ENCODE results near the gene MUC7. TPM values are rescaled to one million over a fixed set of nuclear protein-coding genes. Genes with fewer than 3 reads are reported as not detected.

MUC7 gene
- total and polyA plus RNA-seq, 2 of the 13 experiments (the other 11 are each of a cell fraction or from before 2014, with no cell fraction given) = 0.03 TPM; not detected in 1

DNA sequence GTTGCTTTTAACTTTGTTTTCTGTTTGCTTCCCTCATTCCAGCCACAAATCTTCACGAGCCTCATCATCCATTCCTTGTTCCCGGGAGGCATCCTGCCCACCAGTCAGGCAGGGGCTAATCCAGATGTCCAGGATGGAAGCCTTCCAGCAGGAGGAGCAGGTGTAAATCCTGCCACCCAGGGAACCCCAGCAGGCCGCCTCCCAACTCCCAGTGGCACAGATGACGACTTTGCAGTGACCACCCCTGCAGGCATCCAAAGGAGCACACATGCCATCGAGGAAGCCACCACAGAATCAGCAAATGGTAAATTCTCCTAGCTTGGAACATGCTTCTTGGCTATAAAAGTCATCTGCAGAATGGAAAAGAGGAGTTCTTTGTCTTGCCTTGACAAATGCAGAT, 59.0 kb downstream of the MUC7 start:
- CTCF ChIA-PET (ENCODE audit: low intra/inter-chr PET ratio, low total read pairs) = no interaction called here

DNA sequence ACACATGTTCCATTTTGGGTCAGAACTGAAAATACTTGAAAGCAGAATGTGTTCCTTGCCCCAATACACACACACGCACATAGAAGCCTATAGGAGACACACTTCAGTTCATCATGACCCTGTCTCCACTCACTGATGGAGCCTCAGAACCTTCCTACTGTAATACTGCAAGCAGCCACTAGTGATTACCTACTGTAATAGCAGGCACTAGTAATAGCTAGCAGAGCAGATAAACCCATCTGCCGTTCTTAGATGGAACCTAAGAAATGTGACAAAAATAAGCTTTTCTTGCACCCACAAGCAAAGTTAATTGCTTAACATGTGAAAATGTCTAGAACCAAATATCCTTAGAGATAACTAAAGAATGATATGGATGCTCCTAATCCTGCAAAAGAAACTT, 60.0 kb downstream of the MUC7 start:
- H3K4me2 ChIP-seq (ENCODE audit: low read depth, low read length) = no peak overlapping the region
- H3K27ac ChIP-seq (ENCODE audit: extremely low read length, insufficient read depth, low read length) = no peak overlapping the region
- no peaks in the 10 kb centered on the region for H3K79me2 ChIP-seq (ENCODE audit: insufficient read depth, low read length)
- 2% methylated on average over 2 of the region's 2 CpGs for WGBS (ENCODE audit: low lambda C conversion rate)
- BruUV-seq (replicated peaks) = no TSS peak
- H4K20me1 ChIP-seq (ENCODE audit: insufficient read depth, low read length) = no peaks in the 10 kb centered on the region
- ATAC-seq (peak; percentile 81), DNase-seq (ENCODE audit: low spot score) (peak; percentile 3), FAIRE-seq (no peak)
- ChIA-PET POLR2A (no interaction called here), CTCF (ENCODE audit: low intra/inter-chr PET ratio, low total read pairs) (no interaction called here)
- no peaks in the 10 kb centered on the region for H3K27me3 ChIP-seq (ENCODE audit: control insufficient read depth in 1 of 2, insufficient read depth in 2 of 2, low read length in 2 of 2)
- H3K9ac ChIP-seq (ENCODE audit: insufficient read depth, low read depth, low read length) = no peak overlapping the region
- intact Hi-C loops (cut with micrococcal nuclease; ENCODE audit: unreplicated experiment) (no loop called here), in situ Hi-C loops (cut with HindIII; ENCODE audit: extremely low pct_ligation_motif_present, low pct_unique_long_range_greater_than_20kb) (no loop called here)
- H3K4me3 ChIP-seq (replicated peaks in 1 of 3; ENCODE audit: insufficient read depth in 1 of 3, low read depth in 2 of 3, low read length in 3 of 3) = no peak overlapping the region
- H3K4me1 ChIP-seq (ENCODE audit: insufficient read depth, low read length) = no peaks in the 10 kb centered on the region
- H3K9me3 ChIP-seq (ENCODE audit: low read length) = no peaks in the 10 kb centered on the region
- no peaks in the 10 kb centered on the region for H3K36me3 ChIP-seq (replicated peaks in 1 of 2; ENCODE audit: control insufficient read depth in 1 of 2, insufficient read depth in 2 of 2, low read length in 2 of 2)
- no peak overlapping the region for H2AFZ ChIP-seq (ENCODE audit: low read length)
- TF ChIP-seq GATA4 (IDR thresholded peaks at IDR 0.05; ENCODE audit: borderline replicate concordance, low read depth) = no peak
- no peak for TF ChIP-seq ZBTB3 (CRISPR knock-in tag; IDR thresholded peaks at IDR 0.05; ENCODE audit: borderline replicate concordance, low read depth)
- TF ChIP-seq, protein P1, sequence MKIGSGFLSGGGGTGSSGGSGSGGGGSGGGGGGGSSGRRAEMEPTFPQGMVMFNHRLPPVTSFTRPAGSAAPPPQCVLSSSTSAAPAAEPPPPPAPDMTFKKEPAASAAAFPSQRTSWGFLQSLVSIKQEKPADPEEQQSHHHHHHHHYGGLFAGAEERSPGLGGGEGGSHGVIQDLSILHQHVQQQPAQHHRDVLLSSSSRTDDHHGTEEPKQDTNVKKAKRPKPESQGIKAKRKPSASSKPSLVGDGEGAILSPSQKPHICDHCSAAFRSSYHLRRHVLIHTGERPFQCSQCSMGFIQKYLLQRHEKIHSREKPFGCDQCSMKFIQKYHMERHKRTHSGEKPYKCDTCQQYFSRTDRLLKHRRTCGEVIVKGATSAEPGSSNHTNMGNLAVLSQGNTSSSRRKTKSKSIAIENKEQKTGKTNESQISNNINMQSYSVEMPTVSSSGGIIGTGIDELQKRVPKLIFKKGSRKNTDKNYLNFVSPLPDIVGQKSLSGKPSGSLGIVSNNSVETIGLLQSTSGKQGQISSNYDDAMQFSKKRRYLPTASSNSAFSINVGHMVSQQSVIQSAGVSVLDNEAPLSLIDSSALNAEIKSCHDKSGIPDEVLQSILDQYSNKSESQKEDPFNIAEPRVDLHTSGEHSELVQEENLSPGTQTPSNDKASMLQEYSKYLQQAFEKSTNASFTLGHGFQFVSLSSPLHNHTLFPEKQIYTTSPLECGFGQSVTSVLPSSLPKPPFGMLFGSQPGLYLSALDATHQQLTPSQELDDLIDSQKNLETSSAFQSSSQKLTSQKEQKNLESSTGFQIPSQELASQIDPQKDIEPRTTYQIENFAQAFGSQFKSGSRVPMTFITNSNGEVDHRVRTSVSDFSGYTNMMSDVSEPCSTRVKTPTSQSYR (CRISPR knock-in tag; IDR thresholded peaks at IDR 0.05; ENCODE audit: borderline replicate concordance) = no peak
- no peak for TF ChIP-seq ZNF343 (CRISPR knock-in tag; IDR thresholded peaks at IDR 0.05)
- TF ChIP-seq, protein P2, sequence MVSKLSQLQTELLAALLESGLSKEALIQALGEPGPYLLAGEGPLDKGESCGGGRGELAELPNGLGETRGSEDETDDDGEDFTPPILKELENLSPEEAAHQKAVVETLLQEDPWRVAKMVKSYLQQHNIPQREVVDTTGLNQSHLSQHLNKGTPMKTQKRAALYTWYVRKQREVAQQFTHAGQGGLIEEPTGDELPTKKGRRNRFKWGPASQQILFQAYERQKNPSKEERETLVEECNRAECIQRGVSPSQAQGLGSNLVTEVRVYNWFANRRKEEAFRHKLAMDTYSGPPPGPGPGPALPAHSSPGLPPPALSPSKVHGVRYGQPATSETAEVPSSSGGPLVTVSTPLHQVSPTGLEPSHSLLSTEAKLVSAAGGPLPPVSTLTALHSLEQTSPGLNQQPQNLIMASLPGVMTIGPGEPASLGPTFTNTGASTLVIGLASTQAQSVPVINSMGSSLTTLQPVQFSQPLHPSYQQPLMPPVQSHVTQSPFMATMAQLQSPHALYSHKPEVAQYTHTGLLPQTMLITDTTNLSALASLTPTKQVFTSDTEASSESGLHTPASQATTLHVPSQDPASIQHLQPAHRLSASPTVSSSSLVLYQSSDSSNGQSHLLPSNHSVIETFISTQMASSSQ (IDR thresholded peaks at IDR 0.05; ENCODE audit: low read depth) = no peak
- TF ChIP-seq, protein P2 (CRISPR knock-in tag; IDR thresholded peaks at IDR 0.05; ENCODE audit: borderline replicate concordance) = no peak
- no peak for TF ChIP-seq MED1 (CRISPR knock-in tag; IDR thresholded peaks at IDR 0.05)
- no peak for TF ChIP-seq ZFP36 (IDR thresholded peaks at IDR 0.05; ENCODE audit: borderline replicate concordance, low read depth, low read length, partially characterized antibody)
- no peak for TF ChIP-seq ZNF841 (CRISPR knock-in tag; IDR thresholded peaks at IDR 0.05; ENCODE audit: borderline replicate concordance)
- no peak for TF ChIP-seq ZFP36L2 (CRISPR knock-in tag; IDR thresholded peaks at IDR 0.05)

More for the DNA sequence above, 59.0 kb downstream of the MUC7 start:
- intact Hi-C loops (cut with micrococcal nuclease; ENCODE audit: unreplicated experiment) = no loop called here
- Histone ChIP-seq H3K27ac (ENCODE audit: extremely low read length, insufficient read depth, low read length) (no peak overlapping the region), H3K9me3 (ENCODE audit: low read length) (no peaks in the 10 kb centered on the region), H2AFZ (ENCODE audit: low read length) (no peak overlapping the region), H4K20me1 (ENCODE audit: insufficient read depth, low read length) (no peaks in the 10 kb centered on the region), H3K79me2 (ENCODE audit: insufficient read depth, low read length) (no peaks in the 10 kb centered on the region), H3K4me2 (ENCODE audit: low read depth, low read length) (no peak overlapping the region), H3K4me1 (ENCODE audit: insufficient read depth, low read length) (no peaks in the 10 kb centered on the region), H3K36me3 (replicated peaks in 1 of 2; ENCODE audit: control insufficient read depth in 1 of 2, insufficient read depth in 2 of 2, low read length in 2 of 2) (no peaks in the 10 kb centered on the region), H3K4me3 (replicated peaks in 1 of 3; ENCODE audit: insufficient read depth in 1 of 3, low read depth in 2 of 3, low read length in 3 of 3) (no peak overlapping the region), H3K9ac (ENCODE audit: insufficient read depth, low read depth, low read length) (no peak overlapping the region), H3K27me3 (ENCODE audit: control insufficient read depth in 1 of 2, insufficient read depth in 2 of 2, low read length in 2 of 2) (no peaks in the 10 kb centered on the region)
- no peak for ATAC-seq
- WGBS (ENCODE audit: low lambda C conversion rate) = 20% methylated on average over 3 of the region's 5 CpGs
- TF ChIP-seq ZNF160 (CRISPR knock-in tag; IDR thresholded peaks at IDR 0.05) = no peak
- no peak for TF ChIP-seq NFIC (IDR thresholded peaks at IDR 0.05; ENCODE audit: low read length)
- TF ChIP-seq, protein P3, sequence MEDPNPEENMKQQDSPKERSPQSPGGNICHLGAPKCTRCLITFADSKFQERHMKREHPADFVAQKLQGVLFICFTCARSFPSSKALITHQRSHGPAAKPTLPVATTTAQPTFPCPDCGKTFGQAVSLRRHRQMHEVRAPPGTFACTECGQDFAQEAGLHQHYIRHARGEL (CRISPR knock-in tag; IDR thresholded peaks at IDR 0.05) = no peak
- POLR2A ChIA-PET = no interaction called here
- in situ Hi-C loops (cut with HindIII; ENCODE audit: extremely low pct_ligation_motif_present, low pct_unique_long_range_greater_than_20kb) = no loop called here
- DNase-seq (ENCODE audit: low spot score) = no peak
- BruUV-seq (replicated peaks) = no TSS peak
- no peak for FAIRE-seq

Data from HepG2 (cell line).